Adipose tissue (tissue), 3 donors: ENCODE data around the gene OXLD1. TPM values are rescaled to one million over a fixed set of nuclear protein-coding genes. Genes with fewer than 3 reads are reported as not detected.

Experiments used
- H3K27ac ChIP-seq: one replicate; pipeline ENCODE4 v1.5.1; 2013; ENCODE audit warnings: low read depth, low read length
- WGBS, 3 donors: extraction: QIAGEN DNeasy Blood & Tissue Kit; methylation state at CpG; one replicate each; pipeline ENCODE4 v1.1.7; 2013; 5-methylcytosine and 5-hydroxymethylcytosine counted together
- polyA plus RNA-seq, 3 donors: library from polyadenylated mRNA; stranded (reverse); fragments of 200-250 nt; gene quantifications; one replicate each; pipeline ENCODE4 v1.2.3, GENCODE V29; 2013
- donor health status: healthy with polysubstance abuse.
- donor health status: Bipolar disorder and iron deficiency.
- donor health status: healthy.

The OXLD1 gene
- polyA plus RNA-seq, 3 donors: 33.5 to 51.2 (median 40.5) TPM

DNA sequence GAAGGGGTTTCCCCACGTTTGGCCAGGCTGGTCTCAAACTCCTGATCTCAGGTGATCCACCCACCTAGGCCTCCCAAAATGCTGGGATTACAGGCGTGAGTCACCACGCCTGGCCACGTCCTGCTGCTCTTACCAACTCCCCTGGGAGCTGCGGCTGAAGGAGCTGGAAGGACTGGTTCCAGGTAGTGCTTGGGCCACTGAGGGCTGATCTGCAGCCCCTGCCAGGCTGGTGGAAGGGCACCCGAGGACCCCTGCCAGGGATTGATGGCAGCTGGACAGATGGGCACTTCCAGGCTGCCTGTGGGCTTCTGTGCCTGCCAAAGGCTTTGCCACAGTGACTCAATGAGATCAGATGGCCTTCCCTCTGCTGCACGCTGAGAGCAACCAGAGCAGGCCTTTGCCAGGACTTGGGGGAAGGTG is 2.3 kb downstream of the OXLD1 start:
- 72 to 85% (median 78%) methylated on average over 7 of the region's 7 CpGs for WGBS, 3 donors
- no peak overlapping the region for H3K27ac ChIP-seq

DNA sequence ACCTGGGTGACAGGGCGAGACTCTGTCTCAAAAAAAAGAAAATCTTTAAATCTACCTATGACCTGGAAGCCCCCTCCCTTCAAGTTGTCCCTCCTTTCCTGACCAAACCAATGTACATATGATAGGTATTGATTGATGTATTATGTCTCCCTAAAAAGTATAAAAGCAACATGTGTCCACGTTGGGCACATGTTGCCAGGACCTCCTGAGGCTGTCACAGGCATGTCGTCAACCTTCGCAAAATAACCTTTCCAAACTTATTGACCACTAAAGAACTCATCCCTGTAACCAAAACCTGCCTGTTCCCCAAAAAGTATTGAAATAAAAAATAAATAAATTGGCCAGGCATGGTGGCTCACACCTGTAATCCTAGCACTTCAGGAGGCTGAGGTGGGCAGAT is 4.4 kb downstream of the OXLD1 start:
- 94 to 98% (median 97%) methylated on average over 4 of the region's 4 CpGs for WGBS, 3 donors
- H3K27ac ChIP-seq: no peak overlapping the region

DNA sequence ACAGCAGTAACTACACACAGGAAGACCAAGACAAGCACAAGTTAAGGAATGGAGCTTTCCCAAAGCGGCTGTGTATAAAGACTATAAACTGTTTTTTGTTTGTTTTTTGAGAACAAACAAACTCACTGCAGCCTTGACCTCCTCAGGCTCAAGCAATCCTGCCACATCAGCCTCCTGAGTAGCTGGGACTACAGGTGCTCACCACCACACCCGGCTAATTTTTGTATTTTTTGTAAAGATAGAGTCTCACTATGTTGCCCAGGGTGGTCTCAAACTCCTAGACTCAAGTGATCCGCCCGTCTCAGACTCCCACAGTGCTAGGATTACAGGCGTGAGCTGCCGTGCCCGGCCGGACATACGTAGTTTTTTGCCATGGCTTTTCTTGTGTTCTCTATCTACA is 6.0 kb downstream of the OXLD1 start:
- 89 to 96% (median 92%) methylated on average over 9 of the region's 9 CpGs for WGBS, 3 donors

DNA sequence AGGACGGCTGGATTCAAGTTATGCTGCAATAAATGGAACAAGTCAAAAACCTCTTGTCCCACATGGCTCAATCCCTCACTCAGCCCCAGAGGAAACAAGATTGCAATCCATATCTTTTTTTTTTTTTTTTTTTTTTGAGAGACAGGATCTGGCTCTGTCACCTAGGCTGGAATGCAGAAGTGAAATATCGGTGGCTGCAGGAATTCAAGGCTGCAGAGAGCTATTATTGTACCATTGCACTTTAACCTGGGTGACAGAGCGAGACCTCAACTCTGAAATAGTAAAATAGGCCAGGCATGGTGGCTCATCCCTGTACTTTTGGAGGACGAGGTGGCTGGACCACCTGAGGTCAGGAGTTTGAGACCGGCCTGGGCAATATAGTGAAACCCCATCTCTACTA is 7.4 kb downstream of the OXLD1 start:
- no peak overlapping the region for H3K27ac ChIP-seq
- WGBS, 3 donors: 44 to 76% (median 69%) methylated on average over 5 of the region's 5 CpGs

More for the DNA sequence above, 6.0 kb downstream of the OXLD1 start:
- no peak overlapping the region for H3K27ac ChIP-seq

DNA sequence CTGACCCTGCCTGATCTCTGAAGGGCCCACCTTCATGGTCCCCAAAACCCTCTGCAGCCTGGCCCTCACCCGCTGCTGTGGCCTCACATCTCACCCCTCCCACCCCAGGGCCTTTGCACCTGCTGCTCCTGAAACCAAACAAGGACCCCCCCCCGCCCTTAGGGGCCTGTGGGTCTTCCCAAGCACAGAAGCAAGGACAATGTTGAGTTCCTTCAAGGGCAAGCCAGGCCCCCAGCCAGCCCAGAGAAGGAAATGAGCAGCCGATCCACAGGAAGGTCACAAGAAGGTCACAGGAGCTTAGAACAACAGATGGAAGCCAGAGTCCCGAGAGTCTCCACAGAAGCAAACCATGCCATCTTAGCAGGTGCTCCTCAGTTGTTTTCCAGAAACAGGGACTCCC is 9.6 kb downstream of the OXLD1 start:
- WGBS, 3 donors: 50 to 75% (median 60%) methylated on average over 4 of the region's 4 CpGs
- no peak overlapping the region for H3K27ac ChIP-seq

DNA sequence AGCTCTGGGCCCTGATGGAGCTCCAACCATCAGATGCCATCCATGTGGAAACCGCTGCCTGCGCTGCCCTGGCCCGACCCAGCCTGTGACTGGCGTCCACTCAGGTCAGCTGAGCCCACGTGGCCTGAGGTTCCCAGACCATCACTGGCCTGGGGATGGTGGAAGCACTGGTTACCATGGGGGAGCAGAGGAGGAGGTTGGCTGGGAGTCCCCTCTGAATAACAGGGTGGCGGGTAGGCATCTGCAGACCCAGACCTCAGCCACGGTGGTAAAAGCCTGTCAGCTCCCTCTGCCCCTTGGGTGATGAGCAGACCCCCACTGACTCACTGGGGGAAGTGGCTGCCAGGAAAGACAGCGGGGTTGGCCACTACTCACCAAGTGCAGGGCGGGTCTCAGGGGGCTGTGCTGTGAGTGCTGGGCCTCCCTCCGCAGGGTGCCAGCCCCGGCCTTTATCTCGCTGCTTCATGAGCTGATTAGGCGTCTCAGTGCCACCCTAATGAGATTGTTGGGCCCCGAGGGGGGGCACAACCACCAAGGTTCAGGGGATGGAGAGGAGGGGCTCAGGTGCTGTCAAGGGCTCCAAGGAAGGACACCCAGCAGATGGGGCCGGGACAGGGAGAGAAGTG is 10.2 kb downstream of the OXLD1 start, which contains the start of gene PDE6G:
Gene PDE6G (minus strand): TSS at position 425 of the 626 bp plus-strand sequence. CDS start 3,237 bp downstream, outside the sequence.
- no peak within 1 kb of the TSS for H3K27ac ChIP-seq
- WGBS, 3 donors: 81 to 88% (median 83%) methylated on average over 15 of the region's 15 CpGs

DNA sequence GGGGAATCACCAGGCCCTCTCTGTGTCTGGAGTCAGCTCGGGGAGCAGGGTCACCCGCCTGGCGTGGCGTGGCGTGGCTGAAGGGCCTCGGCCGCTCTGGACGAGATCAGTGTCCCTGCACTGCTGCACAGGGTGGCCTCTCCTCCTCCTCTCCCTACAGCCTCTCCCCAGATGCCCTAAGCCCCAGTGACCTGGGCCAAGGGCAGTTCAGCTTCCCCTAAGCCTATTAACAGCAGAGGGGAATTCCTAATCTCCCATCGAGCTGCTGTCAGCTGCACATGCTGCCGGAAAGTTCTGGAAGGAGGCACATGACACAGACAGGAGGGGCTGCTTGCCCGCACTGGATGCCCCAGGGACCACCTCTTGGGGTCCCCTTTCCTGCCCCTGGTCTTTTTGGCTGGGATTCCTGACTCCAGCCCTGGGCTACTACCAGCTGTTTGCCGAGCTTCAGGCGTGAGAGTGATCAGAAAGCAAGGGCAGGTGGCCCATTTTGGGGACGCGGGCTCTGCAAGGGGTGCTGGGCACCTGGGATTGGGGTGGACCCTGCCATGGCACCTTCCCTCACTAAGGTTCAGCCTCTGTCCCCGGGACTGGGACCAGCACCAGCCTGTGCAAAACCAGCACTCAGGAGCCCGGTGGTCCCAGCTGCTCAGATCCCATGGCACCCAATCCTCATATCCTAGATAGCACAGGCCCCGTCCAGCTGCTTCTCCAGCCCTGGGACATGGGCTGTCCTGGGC is 10.9 kb downstream of the OXLD1 start:
- 71 to 74% (median 72%) methylated on average over 16 to 18 of the region's 18 CpGs for WGBS, 3 donors
- H3K27ac ChIP-seq: no peak overlapping the region

DNA sequence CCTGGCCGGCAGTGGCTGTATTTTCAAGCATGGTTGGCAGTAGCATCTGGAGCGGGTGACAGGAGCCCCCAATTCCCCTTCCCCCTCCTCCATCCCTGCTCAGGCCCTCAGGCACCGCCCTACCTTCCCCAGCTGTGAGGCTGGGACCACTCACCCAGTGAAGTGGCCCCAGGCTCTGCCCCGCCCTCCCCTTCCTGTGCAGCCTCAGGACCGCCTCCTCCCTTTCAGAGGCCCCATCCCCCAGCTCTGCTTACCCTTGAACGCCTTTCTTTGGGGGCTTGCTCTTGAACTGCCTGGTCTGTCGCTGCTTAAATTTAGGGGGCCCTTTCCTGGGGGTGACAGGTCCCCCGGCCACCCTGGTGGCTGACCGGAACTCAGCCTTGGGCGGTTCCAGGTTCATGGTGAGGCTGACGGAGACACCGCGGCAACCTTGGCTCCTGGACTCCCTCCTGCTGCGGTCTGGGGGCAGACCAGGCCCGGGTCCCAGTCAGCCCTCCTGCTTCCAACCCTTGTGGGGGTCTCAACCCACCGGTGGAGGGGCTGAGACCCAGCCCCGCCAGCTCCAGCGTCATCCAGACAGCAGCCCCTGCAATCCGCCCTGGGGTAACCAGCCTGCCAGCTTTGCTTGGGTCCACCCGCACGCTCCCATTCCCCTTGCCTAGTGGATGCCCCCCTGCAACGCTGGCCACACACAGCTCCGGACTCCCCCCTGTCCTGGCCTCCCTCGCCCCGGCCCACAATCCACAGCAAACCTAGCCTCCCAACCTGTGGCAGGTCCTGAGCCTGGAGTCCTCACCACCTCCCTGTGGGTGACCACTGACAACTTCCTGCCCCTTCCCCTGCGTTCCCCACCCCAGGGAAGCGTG is 13.3 kb downstream of the OXLD1 start:
- 25 to 35% (median 27%) methylated on average over 24 to 27 of the region's 27 CpGs for WGBS, 3 donors
- no peak overlapping the region for H3K27ac ChIP-seq

DNA sequence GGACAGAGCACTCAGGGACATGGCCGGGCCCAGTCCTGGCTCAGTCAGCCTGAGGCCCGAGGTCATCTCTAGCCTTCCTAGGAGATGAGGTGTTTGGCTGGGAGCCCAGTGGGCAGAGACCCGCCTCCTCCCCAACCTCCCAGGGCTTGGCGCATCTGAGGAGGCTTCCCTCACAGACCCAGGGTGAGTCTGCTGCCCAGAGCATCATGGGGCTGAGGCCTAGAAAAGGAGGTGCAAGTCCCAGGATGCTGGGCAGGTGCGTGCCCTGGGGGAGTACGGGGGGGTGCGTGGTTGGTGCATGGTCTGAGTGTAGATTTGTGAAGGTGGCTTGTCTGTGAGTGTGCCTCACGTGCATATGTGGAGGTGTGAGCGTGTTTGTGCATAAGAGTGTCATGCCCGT is 14.7 kb downstream of the OXLD1 start:
- no peak overlapping the region for H3K27ac ChIP-seq
- WGBS, 3 donors: 75 to 76% (median 75%) methylated on average over 9 to 10 of the region's 10 CpGs

DNA sequence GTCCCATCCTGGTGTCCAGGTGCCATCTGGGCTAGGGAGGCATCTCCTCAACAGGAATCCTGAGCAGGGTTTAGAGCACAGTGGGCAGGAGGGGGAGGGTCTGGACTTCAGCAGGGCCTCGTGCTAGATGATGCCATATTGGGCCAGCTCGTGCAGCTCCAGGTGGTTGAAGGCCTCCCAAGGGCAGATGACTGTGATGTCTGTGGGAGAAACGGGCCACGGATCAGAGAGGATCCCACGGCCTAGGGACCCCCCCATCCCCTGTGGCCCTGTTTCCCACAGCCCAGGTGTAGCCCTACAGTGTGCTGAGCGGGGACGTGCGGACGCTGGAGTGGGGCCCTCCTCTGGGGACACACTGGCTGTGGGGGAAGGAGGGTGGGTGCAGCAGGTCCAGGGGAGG is 15.5 kb downstream of the OXLD1 start:
- WGBS, 3 donors: 70 to 81% (median 75%) methylated on average over 9 of the region's 9 CpGs
- no peak overlapping the region for H3K27ac ChIP-seq

DNA sequence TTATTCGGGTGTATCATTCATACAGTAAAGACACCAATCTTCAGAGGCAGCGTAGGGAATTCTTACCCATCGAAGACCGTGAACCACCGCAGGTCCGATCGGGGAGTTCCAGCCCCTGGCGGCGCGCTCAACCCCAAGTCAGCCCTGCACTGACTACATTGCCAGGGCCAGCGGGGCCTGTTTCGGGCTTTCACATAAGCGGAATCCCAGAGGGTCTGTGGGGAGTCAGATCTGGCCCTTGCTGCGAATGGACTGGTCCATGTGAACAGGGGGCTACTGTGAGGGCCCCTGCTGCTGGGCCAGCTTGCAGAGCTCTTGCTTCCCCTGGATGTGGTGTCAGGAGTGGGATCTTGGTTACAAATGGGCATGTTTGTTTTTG is 17.7 kb downstream of the OXLD1 start:
- no peak overlapping the region for H3K27ac ChIP-seq
- WGBS, 3 donors: 53 to 60% (median 59%) methylated on average over 14 of the region's 14 CpGs

DNA sequence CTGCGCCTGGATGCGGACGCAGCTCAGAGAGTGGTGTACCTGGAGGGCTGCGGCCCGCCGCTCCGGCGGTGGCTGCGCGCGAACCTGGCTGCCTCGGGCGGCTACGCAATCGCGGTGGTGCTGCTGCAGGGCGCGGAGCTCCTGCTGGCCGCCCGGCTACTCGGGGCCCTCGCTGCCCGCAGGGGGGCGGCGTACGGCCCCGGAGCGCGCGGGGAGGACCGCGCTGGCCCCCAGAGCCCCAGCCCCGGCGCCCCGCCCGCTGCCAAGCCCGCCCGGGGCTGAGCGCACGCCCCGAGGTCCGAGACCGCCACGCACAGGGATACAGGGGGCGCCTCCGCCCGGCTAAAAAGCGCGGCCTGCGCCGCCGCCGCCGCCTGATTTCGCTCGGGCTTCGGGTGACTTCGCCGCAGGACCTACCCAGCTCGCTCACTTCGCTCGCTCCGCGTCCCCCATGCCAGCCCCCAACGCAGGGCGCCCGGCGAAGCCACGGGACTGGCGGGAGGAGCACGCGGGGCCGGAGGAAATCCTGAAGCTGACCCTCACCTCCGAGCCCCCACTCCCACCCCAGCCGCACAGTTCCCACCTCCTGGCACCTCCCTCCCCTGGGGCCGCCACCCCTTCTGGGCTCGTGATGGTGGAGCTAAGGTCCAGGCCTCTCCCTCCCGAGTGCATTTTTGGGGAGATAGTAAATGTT is 18.2 kb downstream of the OXLD1 start:
- WGBS, 3 donors: 6 to 9% (median 8%) methylated on average over 58 to 77 of the region's 78 CpGs
- H3K27ac ChIP-seq: no peak overlapping the region

DNA sequence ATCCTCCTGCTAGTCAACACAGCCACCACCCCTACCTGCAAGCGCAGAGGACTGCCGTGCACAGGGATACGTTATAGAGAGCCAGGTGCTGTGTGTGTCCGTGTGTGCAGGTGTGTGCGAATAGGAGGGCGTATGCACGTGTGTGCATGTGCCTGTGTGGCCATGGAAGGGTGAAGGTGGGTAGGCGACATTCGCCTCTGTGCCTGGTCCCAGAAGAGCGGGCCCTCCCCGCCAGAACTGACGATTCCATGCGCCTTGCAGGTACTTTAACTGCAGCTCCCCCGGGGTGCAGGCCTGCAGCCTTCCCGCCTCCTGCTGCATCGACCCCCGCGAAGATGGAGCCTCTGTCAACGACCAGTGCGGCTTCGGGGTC is 18.8 kb downstream of the OXLD1 start:
- 27 to 41% (median 38%) methylated on average over 21 of the region's 21 CpGs for WGBS, 3 donors
- H3K27ac ChIP-seq: no peak overlapping the region

DNA sequence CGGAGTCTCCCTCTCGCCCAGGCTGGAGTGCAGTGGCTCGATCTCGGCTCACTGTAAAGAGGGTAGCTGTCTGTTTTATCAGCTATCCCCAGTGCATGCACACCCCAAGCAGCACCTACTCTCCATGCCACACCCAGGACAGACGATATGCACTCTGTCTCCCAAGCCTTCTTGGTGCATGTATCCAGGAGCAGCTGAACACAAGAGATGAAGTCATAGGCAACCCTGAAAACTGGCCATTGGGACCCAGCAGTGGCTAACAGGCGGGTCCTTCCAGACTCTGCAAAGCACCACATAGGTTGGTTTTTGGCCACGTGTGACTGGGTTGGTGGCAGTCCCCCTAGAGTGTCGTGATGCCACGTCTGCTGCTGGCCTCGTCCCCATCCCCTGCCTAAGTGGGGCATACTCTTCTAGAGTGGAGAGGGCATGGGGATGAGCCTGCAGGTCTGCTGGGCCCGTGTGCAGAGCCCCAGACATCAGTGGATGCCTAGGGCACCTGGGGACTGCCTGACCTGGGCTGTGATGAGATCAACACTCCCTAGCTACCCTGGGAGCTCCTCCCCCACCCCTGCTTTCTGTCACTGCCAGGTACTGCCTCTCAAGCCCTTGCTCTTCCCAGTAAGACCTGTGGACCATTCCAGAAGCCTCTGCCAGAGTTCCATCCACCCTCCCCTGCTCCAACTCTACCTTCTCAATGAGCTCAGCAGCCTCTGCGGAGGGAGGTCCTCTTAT is 19.4 kb downstream of the OXLD1 start:
- 69 to 71% (median 71%) methylated on average over 12 of the region's 12 CpGs for WGBS, 3 donors
- H3K27ac ChIP-seq: no peak overlapping the region

DNA sequence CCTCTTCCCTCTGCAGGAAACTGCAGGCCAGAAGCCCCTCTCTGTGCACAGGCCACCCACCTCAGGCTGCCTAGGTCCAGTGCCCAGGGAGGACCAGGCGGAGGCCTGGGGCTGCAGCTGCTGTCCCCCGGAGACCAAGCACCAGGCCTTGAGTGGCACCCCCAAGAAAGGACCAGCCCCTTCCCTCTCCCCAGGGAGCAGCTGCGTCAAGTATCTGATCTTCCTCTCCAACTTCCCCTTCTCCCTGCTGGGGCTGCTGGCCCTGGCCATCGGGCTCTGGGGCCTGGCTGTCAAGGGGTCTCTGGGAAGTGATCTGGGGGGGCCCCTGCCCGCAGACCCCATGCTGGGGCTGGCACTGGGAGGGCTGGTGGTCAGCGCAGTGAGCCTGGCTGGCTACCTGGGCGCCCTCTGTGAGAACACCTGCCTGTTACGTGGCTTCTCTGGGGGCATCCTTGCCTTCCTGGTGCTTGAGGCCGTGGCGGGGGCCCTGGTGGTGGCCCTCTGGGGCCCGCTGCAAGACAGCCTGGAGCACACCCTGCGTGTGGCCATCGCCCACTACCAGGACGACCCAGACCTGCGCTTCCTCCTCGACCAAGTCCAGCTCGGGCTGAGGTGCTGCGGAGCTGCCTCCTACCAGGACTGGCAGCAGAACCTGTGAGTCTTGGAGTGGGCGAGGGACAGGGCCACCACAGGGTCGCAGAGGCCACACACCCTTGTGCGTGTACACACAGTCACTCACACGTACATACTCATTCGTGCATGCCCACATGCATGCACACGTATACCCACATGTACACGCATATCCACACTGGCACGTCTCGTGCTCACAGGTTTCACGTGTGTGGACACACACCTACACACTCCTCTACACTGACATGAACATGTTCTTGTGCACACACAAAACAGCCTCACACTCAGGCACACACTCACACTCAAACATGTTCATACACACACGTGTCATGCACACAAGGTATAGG is 21.1 kb downstream of the OXLD1 start:
- H3K27ac ChIP-seq: no peak overlapping the region
- WGBS, 3 donors: 84 to 88% (median 86%) methylated on average over 27 to 29 of the region's 29 CpGs

DNA sequence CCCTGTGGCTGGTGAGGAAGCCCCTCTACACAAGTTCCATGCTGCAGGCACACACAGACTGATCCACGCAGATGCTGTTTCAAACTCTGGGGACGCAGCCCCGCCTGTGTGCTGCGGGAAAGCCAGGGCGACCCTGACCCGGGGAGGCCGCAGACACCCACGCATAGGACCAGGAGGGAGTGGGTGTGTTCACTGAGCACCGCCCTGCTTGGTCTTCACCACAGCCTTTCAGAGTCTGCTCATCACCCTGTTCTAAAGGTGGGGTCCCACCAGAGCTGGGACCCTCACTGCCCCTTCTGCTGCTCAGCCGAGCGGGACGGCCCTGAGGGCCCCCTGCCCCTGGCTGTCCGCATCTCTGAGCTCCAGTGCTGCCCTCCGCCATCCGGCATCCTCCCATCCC is 21.9 kb downstream of the OXLD1 start:
- no peak overlapping the region for H3K27ac ChIP-seq
- WGBS, 3 donors: 88 to 96% (median 91%) methylated on average over 11 to 15 of the region's 15 CpGs
